ENCODE measurements around the gene ELAC1. TPM values are rescaled to one million over a fixed set of nuclear protein-coding genes. Genes with fewer than 3 reads are reported as not detected.

ELAC1 gene
- total and polyA plus RNA-seq, 2 donors: 8.5 to 11.7 TPM

DNA sequence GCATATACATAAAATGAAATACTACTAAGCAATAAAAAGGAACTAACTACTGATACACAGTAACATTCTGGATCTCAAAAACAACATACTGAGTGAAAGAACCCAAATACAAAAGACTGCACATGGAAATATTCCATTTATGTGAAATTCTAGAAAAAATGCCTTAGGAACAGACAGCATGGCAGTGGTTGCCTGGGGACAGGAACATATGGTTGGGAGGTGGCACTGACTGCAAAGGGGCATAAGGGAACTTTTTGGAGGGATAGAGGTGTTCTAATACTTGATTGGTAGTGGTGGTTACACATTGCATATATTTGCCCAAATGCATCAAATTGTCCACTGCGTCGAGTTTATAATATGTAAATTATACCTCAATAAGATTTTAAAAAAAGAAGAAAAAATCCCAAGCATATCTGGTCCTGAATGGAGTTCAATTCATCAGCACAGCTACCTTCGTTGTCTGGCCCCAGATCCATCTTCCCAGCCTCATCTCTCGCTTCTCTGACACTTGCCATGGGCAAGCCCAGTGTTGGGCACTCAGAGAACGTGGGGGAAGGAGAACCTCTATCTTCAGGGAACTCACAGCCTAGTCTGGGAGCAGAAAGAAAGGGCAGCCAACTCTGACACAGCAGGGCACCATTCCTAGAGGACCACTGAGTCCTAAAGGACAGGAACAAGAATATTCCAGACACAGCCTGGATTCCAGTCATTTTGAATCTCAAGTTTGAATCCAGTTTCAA, 53.6 kb downstream of the ELAC1 start:
- Histone ChIP-seq H3K27me3 (ENCODE audit: control insufficient read depth in 2 of 2, insufficient read depth in 1 of 2, low read length in 1 of 2) (no peaks in the 10 kb centered on the region), H3K27ac (ENCODE audit: low read depth in 1 of 2, low read length in 1 of 2) (no peak overlapping the region), H3K36me3 (ENCODE audit: control insufficient read depth in 2 of 2, insufficient read depth in 2 of 2, low read length in 1 of 2) (peaks cover 5% of the 10 kb centered on the region in 2 donors), H3K4me1 (ENCODE audit: control insufficient read depth in 2 of 2, insufficient read depth in 2 of 2, low read length in 2 of 2) (peaks cover 0 to 2% of the 10 kb centered on the region in 2 donors), H3K9me3 (ENCODE audit: control insufficient read depth in 2 of 2, insufficient read depth in 1 of 2, low read length in 1 of 2) (no peaks in the 10 kb centered on the region), H3K4me3 (ENCODE audit: low read length in 2 of 2) (no peak overlapping the region)
- 98% methylated on average over 5 of the region's 5 CpGs for WGBS
- no peak for DNase-seq (ENCODE audit: low read depth in 6 of 9, low spot score in 9 of 9)

DNA sequence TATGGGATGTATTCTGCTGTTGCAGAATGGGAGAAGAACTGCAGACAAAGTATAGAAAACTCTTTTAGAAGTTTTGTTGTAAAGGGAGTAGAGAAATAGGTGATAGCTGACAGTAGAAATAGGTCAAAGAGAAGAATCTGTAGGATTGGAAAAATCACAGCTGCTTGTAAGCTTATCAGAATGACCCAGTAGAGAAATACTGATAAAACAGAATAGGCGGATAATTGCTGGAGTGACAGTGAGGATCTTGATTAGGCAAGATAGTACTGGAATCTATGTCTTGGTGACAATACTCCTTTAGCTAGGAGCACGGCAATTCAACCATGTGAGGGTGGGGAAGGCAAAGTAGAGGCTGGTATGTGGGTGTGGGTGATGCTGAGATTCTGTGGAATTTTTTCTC, 57.7 kb downstream of the ELAC1 start:
- Histone ChIP-seq H3K4me1 (ENCODE audit: control insufficient read depth in 2 of 2, insufficient read depth in 2 of 2, low read length in 2 of 2) (peaks cover 8 to 17% of the 10 kb centered on the region in 2 donors), H3K9me3 (ENCODE audit: control insufficient read depth in 2 of 2, insufficient read depth in 1 of 2, low read length in 1 of 2) (no peaks in the 10 kb centered on the region), H3K27ac (ENCODE audit: low read depth in 1 of 2, low read length in 1 of 2) (no peak overlapping the region), H3K36me3 (ENCODE audit: control insufficient read depth in 2 of 2, insufficient read depth in 2 of 2, low read length in 1 of 2) (peaks cover 0 to 8% of the 10 kb centered on the region in 2 donors), H3K27me3 (ENCODE audit: control insufficient read depth in 2 of 2, insufficient read depth in 1 of 2, low read length in 1 of 2) (no peaks in the 10 kb centered on the region), H3K4me3 (ENCODE audit: low read length in 2 of 2) (no peak overlapping the region)
- DNase-seq (ENCODE audit: low read depth in 6 of 9, low spot score in 9 of 9): no peak
- 100% methylated on average over 2 of the region's 2 CpGs for WGBS

DNA sequence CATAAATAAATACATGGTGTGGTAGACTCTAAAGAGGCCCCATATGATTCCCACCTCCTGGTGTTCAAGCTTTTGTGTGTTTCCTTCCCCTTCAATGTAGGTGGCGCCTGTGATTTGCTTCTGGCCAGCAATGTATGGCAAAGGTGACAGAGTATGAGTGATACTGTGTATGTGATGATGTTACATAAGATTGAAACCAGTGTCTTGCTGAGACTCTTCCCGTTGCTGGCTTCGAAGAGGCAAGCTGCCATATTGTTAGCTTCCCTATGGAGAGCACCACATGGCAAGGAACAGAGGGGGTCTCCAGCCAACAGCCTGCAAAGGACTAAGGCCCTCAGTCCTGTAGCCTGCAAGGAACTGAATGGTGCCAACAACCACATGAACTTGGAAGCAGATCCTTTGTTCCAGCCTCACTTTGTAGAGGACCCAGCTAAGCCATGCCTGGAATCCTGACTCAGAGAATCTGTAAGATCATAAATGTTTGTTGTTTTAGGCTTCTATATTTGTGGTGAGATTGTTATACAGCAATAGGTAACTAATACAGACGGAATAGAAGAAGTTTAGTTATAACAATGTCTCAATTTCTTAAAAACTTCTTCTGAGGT, 60.5 kb downstream of the ELAC1 start:
- no peaks in the 10 kb centered on the region for H3K27me3 ChIP-seq (ENCODE audit: control insufficient read depth in 2 of 2, insufficient read depth in 1 of 2, low read length in 1 of 2)
- H3K4me3 ChIP-seq (ENCODE audit: low read length in 2 of 2): no peak overlapping the region
- 96% methylated on average over 4 of the region's 4 CpGs for WGBS
- H3K36me3 ChIP-seq (ENCODE audit: control insufficient read depth in 2 of 2, insufficient read depth in 2 of 2, low read length in 1 of 2): peaks cover 0 to 8% of the 10 kb centered on the region in 2 donors
- no peaks in the 10 kb centered on the region for H3K9me3 ChIP-seq (ENCODE audit: control insufficient read depth in 2 of 2, insufficient read depth in 1 of 2, low read length in 1 of 2)
- H3K27ac ChIP-seq (ENCODE audit: low read depth in 1 of 2, low read length in 1 of 2): no peak overlapping the region
- peak in 3 of 9 donors; percentile 10 to 48 (median 26) for DNase-seq (ENCODE audit: low read depth in 6 of 9, low spot score in 9 of 9)
- peaks cover 8 to 19% of the 10 kb centered on the region in 2 donors for H3K4me1 ChIP-seq (ENCODE audit: control insufficient read depth in 2 of 2, insufficient read depth in 2 of 2, low read length in 2 of 2)

DNA sequence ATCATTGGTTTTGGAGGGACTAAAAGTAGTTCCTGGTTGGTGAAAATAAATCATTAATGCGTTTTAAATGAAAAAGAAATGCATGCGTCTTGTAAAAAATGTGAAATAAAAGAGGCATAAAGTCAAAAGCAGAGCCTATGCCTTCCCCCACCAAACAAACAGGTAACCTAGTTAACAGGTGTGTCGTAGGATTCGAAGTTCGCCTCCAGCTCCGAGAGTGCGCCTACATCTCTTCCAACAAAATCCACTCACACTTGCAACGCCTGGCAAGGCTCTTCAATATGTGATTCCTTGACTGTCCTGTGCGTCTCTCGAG, 61.5 kb downstream of the ELAC1 start:
- peak overlapping the region; percentile 91 to 99 for H3K27ac ChIP-seq (ENCODE audit: low read depth in 1 of 2, low read length in 1 of 2)
- no peaks in the 10 kb centered on the region for H3K9me3 ChIP-seq (ENCODE audit: control insufficient read depth in 2 of 2, insufficient read depth in 1 of 2, low read length in 1 of 2)
- H3K4me3 ChIP-seq (ENCODE audit: low read length in 2 of 2): peak overlapping the region; percentile 60 to 98
- 17% methylated on average over 10 of the region's 10 CpGs for WGBS
- peaks cover 0 to 8% of the 10 kb centered on the region in 2 donors for H3K36me3 ChIP-seq (ENCODE audit: control insufficient read depth in 2 of 2, insufficient read depth in 2 of 2, low read length in 1 of 2)
- H3K27me3 ChIP-seq (ENCODE audit: control insufficient read depth in 2 of 2, insufficient read depth in 1 of 2, low read length in 1 of 2): no peaks in the 10 kb centered on the region
- peaks cover 9 to 20% of the 10 kb centered on the region in 2 donors for H3K4me1 ChIP-seq (ENCODE audit: control insufficient read depth in 2 of 2, insufficient read depth in 2 of 2, low read length in 2 of 2)
- no peak for DNase-seq (ENCODE audit: low read depth in 6 of 9, low spot score in 9 of 9)

DNA sequence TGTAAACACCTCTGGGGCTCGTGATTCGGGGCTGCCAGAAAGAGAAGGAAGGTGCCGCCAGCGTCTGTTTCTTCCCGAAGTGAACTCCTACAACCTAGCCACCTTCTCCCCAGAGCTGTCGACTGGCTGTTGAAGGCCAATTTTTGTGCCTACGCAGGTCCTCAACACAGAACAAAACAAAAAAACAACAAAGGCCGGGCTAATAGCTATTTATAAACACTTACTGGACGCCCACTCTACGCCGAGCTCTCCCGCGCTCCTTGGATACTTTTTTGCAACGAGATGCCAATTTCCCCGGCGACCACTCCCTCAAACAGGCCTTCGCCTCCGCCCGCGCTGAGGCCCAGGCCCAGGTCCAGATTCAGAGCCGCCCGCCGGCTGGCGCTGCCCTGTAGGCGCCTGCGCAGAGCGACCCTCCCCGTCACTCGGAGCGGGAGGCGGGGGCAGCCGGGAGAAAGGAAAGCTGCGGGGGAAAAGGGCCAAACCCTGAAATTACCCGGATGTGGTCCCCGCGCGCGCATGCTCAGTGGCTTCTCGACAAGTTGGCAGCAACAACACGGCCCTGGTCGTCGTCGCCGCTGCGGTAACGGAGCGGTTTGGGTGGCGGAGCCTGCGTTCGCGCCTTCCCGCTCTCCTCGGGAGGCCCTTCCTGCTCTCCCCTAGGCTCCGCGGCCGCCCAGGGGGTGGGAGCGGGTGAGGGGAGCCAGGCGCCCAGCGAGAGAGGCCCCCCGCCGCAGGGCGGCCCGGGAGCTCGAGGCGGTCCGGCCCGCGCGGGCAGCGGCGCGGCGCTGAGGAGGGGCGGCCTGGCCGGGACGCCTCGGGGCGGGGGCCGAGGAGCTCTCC, 62.1 kb downstream of the ELAC1 start, which contains the start of gene SMAD4:
TSS of gene SMAD4 (plus strand) at position 520 of the 843 bp plus-strand sequence. CDS start 16,834 bp downstream, outside the sequence.
- Histone ChIP-seq H3K27me3 (ENCODE audit: control insufficient read depth in 2 of 2, insufficient read depth in 1 of 2, low read length in 1 of 2) (no peaks in the 10 kb centered on the region), H3K4me3 (ENCODE audit: low read length in 2 of 2) (peak within 1 kb of the TSS; percentile 60 to 98), H3K36me3 (ENCODE audit: control insufficient read depth in 2 of 2, insufficient read depth in 2 of 2, low read length in 1 of 2) (peaks cover 0 to 8% of the 10 kb centered on the region in 2 donors), H3K4me1 (ENCODE audit: control insufficient read depth in 2 of 2, insufficient read depth in 2 of 2, low read length in 2 of 2) (peaks cover 15 to 25% of the 10 kb centered on the region in 2 donors), H3K27ac (ENCODE audit: low read depth in 1 of 2, low read length in 1 of 2) (peak within 1 kb of the TSS; percentile 91 to 99), H3K9me3 (ENCODE audit: control insufficient read depth in 2 of 2, insufficient read depth in 1 of 2, low read length in 1 of 2) (no peaks in the 10 kb centered on the region)
- WGBS: under 1% methylated on average over 79 of the region's 79 CpGs
- DNase-seq (ENCODE audit: low read depth in 6 of 9, low spot score in 9 of 9): peak; percentile 89 to 98 (median 95)

DNA sequence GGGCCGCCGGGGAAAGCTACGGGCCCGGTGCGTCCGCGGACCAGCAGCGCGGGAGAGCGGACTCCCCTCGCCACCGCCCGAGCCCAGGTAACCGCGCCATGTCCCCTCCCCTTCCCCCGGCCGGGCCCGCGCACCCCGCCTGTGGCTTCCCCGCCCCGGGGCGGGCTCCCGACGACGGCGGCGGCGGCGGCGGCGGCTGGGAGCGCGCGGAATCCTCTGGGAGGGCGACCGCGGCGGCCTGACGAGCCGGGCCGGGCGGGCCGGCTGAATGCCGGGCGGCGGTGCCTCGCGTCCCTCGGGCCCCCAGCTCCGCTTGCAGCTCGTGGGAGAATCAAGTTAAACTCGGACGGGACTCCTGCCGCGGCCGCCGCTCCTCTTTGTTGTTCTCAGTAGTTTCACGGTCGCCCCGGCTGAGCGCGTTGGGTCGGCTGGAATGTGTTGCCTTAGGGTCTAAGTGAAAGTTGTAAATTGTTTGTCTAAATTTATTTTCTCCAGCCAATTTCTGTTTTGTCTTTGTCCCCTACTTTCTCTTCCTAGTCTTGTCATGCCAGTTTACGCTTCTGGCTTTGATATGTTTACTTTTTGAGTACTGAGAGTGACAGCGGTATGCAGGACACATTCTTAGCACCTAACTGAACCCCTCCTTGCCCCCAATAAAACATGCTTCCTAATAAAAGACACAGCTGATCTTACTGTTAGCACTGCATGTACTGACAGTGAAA, 62.9 kb downstream of the ELAC1 start:
- no peaks in the 10 kb centered on the region for H3K9me3 ChIP-seq (ENCODE audit: control insufficient read depth in 2 of 2, insufficient read depth in 1 of 2, low read length in 1 of 2)
- DNase-seq (ENCODE audit: low read depth in 6 of 9, low spot score in 9 of 9): peak in 8 of 9 donors; percentile 23 to 73 (median 46)
- H3K27me3 ChIP-seq (ENCODE audit: control insufficient read depth in 2 of 2, insufficient read depth in 1 of 2, low read length in 1 of 2): no peaks in the 10 kb centered on the region
- H3K4me3 ChIP-seq (ENCODE audit: low read length in 2 of 2): peak overlapping the region; percentile 60 to 98
- peak overlapping the region; percentile 91 to 99 for H3K27ac ChIP-seq (ENCODE audit: low read depth in 1 of 2, low read length in 1 of 2)
- under 1% methylated on average over 62 of the region's 66 CpGs for WGBS
- H3K4me1 ChIP-seq (ENCODE audit: control insufficient read depth in 2 of 2, insufficient read depth in 2 of 2, low read length in 2 of 2): peaks cover 13 to 25% of the 10 kb centered on the region in 2 donors
- H3K36me3 ChIP-seq (ENCODE audit: control insufficient read depth in 2 of 2, insufficient read depth in 2 of 2, low read length in 1 of 2): peaks cover 0 to 10% of the 10 kb centered on the region in 2 donors

DNA sequence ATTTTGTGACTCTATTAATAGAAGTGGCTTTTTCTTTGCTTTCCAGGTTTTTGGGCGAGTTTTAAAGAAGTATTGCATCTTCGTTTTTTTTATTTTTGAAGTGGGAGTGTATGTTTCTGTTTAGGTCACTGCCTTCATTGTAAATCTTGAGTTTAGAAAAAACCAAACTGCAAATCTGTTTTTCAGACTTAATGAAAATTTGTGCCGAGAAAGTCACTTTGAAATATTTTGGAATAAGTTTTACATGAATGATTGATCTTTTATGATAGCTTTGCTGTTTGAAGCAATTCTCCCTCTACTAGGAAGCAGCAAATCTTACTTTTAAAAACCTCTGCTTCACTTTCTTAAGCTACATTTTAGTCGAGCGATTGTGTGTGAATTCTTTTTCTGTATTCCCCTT, 64.4 kb downstream of the ELAC1 start:
- no peaks in the 10 kb centered on the region for H3K27me3 ChIP-seq (ENCODE audit: control insufficient read depth in 2 of 2, insufficient read depth in 1 of 2, low read length in 1 of 2)
- H3K4me3 ChIP-seq (ENCODE audit: low read length in 2 of 2): no peak overlapping the region
- 63% methylated on average over 5 of the region's 5 CpGs for WGBS
- no peak overlapping the region for H3K27ac ChIP-seq (ENCODE audit: low read depth in 1 of 2, low read length in 1 of 2)
- DNase-seq (ENCODE audit: low read depth in 6 of 9, low spot score in 9 of 9): no peak
- peaks cover 0 to 3% of the 10 kb centered on the region in 2 donors for H3K36me3 ChIP-seq (ENCODE audit: control insufficient read depth in 2 of 2, insufficient read depth in 2 of 2, low read length in 1 of 2)
- H3K4me1 ChIP-seq (ENCODE audit: control insufficient read depth in 2 of 2, insufficient read depth in 2 of 2, low read length in 2 of 2): peaks cover 13 to 25% of the 10 kb centered on the region in 2 donors
- H3K9me3 ChIP-seq (ENCODE audit: control insufficient read depth in 2 of 2, insufficient read depth in 1 of 2, low read length in 1 of 2): no peaks in the 10 kb centered on the region

DNA sequence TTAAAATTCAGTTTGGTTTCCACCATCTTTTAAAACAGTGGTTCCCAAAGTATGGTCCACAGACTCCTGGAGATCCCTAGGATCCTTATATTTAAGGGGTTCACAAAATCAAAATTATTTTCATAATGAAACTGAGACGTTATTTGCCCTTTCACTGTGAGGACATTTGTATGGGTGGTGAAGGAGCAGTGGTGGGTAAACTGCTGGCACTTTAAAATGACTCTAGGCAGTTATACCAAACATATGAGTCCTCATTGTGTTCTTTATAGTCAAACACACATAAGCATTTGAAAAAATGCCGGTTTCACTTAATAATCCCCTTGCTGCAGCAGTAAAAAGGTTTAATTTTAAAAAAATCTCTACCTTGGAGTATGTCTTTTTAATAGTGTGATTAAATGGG, 69.4 kb downstream of the ELAC1 start:
- peaks cover 0 to 3% of the 10 kb centered on the region in 2 donors for H3K36me3 ChIP-seq (ENCODE audit: control insufficient read depth in 2 of 2, insufficient read depth in 2 of 2, low read length in 1 of 2)
- DNase-seq (ENCODE audit: low read depth in 6 of 9, low spot score in 9 of 9): no peak
- H3K27me3 ChIP-seq (ENCODE audit: control insufficient read depth in 2 of 2, insufficient read depth in 1 of 2, low read length in 1 of 2): no peaks in the 10 kb centered on the region
- H3K4me3 ChIP-seq (ENCODE audit: low read length in 2 of 2): no peak overlapping the region
- no peak overlapping the region for H3K27ac ChIP-seq (ENCODE audit: low read depth in 1 of 2, low read length in 1 of 2)
- H3K4me1 ChIP-seq (ENCODE audit: control insufficient read depth in 2 of 2, insufficient read depth in 2 of 2, low read length in 2 of 2): peaks cover 7 to 8% of the 10 kb centered on the region in 2 donors
- WGBS: 87% methylated on average over 2 of the region's 2 CpGs
- no peaks in the 10 kb centered on the region for H3K9me3 ChIP-seq (ENCODE audit: control insufficient read depth in 2 of 2, insufficient read depth in 1 of 2, low read length in 1 of 2)
